Cardiac fibroblast (primary cell): ENCODE results near the gene OR2M2.

Source experiments
- DNase-seq, 2 donors: peaks; one replicate each; pipeline versions ENCODE4 v3.0.0 to v3.0.0-alpha.2; 2010; ENCODE audit warnings: low read depth in 2 of 2
- H3K4me3 ChIP-seq, 2 donors: replicated peaks in 1 of 2; 1 replicate in 1 of 2; 2 replicates in 1 of 2; pipeline ENCODE4 v1.5.1; 2011; ENCODE audit warnings: low read depth in 2 of 2, low read length in 2 of 2, mild to moderate bottlenecking in 2 of 2, moderate library complexity in 1 of 2
- CTCF ChIP-seq: IDR thresholded peaks from one replicate; pipeline ENCODE4 v1.5.1; 2011; ENCODE audit warnings: low read depth, mild to moderate bottlenecking, low read length, inconsistent platforms

The OR2M2 gene

GRCh38 chr1:248189026-248189425, 14.4 kb downstream of the OR2M2 start:
- TF ChIP-seq CTCF: no peak
- DNase-seq: no peak
- H3K4me3 ChIP-seq: no peak overlapping the region

DNA sequence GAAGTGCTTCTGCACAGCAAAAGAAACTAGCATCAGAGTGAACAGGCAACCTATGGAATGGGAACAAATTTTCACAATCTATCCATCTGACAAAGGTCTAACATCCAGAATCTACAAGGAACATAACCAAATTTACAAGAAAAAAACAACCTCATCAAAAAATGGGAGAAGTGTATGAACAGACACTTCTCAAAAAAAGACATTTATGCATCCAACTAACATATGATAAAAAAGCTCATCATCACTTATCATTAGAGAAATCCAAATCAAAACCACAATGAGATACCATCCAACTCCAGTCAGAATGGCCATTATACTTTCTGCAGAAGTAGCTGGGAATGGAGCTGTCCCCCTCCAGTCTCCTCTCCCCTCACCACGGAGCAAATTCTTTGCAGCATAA, 19.5 kb downstream of the OR2M2 start:
- TF ChIP-seq CTCF: no peak
- no peak for DNase-seq
- no peak overlapping the region for H3K4me3 ChIP-seq

GRCh38 chr1:248196965-248197364, 22.3 kb downstream of the OR2M2 start, which contains the start of gene OR2M3:
OR2M3 (plus strand) TSS chr1:248197265; CDS start chr1:248203068, 5,803 bp downstream.
- H3K4me3 ChIP-seq: no peak within 1 kb of the TSS
- no peak for DNase-seq
- no peak for TF ChIP-seq CTCF

GRCh38 chr1:248215880-248216279, 41.3 kb downstream of the OR2M2 start:
- no peak for DNase-seq
- no peak for TF ChIP-seq CTCF
- H3K4me3 ChIP-seq: no peak overlapping the region

- no peak overlapping the region for H3K4me3 ChIP-seq
- no peak for TF ChIP-seq CTCF
- DNase-seq: no peak
Measured at GRCh38 chr1:248225537-248225936, 50.9 kb downstream of the OR2M2 start.

- no peak overlapping the region for H3K4me3 ChIP-seq
- TF ChIP-seq CTCF: no peak
- DNase-seq: no peak
Measured at GRCh38 chr1:248229360-248229908, 54.8 kb downstream of the OR2M2 start.
